Brain microvascular endothelial cell (primary cell): ENCODE results near the gene PLXNA2.

Experiments used
- DNase-seq: peaks from one replicate; pipeline ENCODE4 v3.0.0-alpha.2; 2020
- H3K27ac ChIP-seq: fragments of 250-450 bp; sonication (Bioruptor Pico); 2 replicates; pipeline ENCODE4 v1.5.1; 2020; ENCODE audit warnings: mild to moderate bottlenecking, moderate library complexity
- H3K27me3 ChIP-seq: fragments of 250-450 bp; sonication (Bioruptor Pico); replicated peaks from 2 replicates; pipeline ENCODE4 v1.5.1; 2020; ENCODE audit warnings: mild to moderate bottlenecking
- H3K36me3 ChIP-seq: fragments of 250-450 bp; sonication (Bioruptor Pico); replicated peaks from 2 replicates; pipeline ENCODE4 v1.5.1; 2020; ENCODE audit warnings: mild to moderate bottlenecking
- H3K4me3 ChIP-seq: 2 replicates; pipeline ENCODE4 v1.5.1; 2011; ENCODE audit warnings: low read depth, mild to moderate bottlenecking, control low read depth, low read length, moderate library complexity
- CTCF ChIP-seq: IDR thresholded peaks from 2 replicates; pipeline ENCODE4 v1.5.1; 2011; ENCODE audit warnings: low read depth, mild to moderate bottlenecking, moderate library complexity, low read length, control low read depth, inconsistent platforms; ENCODE audit errors: missing control alignments
- in situ Hi-C: cut with HindIII; loops from 2 replicates; pipeline ENCODE4 v1.10.0; 2017; ENCODE audit warnings: low sequenced_read_pairs, low pct_ligation_motif_present

PLXNA2 gene

GRCh38 chr1:208238710-208239472 is 5.3 kb downstream of the PLXNA2 start:
- H3K4me3 ChIP-seq, result no peak overlapping the region
- H3K27ac ChIP-seq, result no peak overlapping the region
- in situ Hi-C loops, result no loop called here
- H3K27me3 ChIP-seq, result no peaks in the 10 kb centered on the region
- H3K36me3 ChIP-seq, result no peaks in the 10 kb centered on the region
- peak; percentile 88 for TF ChIP-seq CTCF
- peak; percentile 56 for DNase-seq

- DNase-seq, result no peak
- in situ Hi-C loops, result no loop called here
- Histone ChIP-seq H3K27me3 (no peaks in the 10 kb centered on the region), H3K36me3 (no peaks in the 10 kb centered on the region), H3K4me3 (no peak overlapping the region), H3K27ac (no peak overlapping the region)
- peak; percentile 32 for TF ChIP-seq CTCF
Observed at GRCh38 chr1:208237241-208237640, 6.9 kb downstream of the PLXNA2 start.

- Histone ChIP-seq H3K36me3 (no peaks in the 10 kb centered on the region), H3K27me3 (no peaks in the 10 kb centered on the region), H3K27ac (peak overlapping the region; percentile 62), H3K4me3 (no peak overlapping the region)
- peak; percentile 59 for DNase-seq
- no peak for TF ChIP-seq CTCF
- in situ Hi-C loops, result no loop called here
Observed at GRCh38 chr1:208235982-208236761, 8.0 kb downstream of the PLXNA2 start.

- Histone ChIP-seq H3K27me3 (no peaks in the 10 kb centered on the region), H3K27ac (peak overlapping the region; percentile 62), H3K36me3 (no peaks in the 10 kb centered on the region), H3K4me3 (no peak overlapping the region)
- in situ Hi-C loops, result no loop called here
- no peak for DNase-seq
- TF ChIP-seq CTCF, result no peak
Observed at GRCh38 chr1:208235356-208235981, 8.7 kb downstream of the PLXNA2 start.

- H3K4me3 ChIP-seq, result no peak overlapping the region
- in situ Hi-C loops, result no loop called here
- no peak for DNase-seq
- TF ChIP-seq CTCF, result no peak
- no peak overlapping the region for H3K27ac ChIP-seq
- no peaks in the 10 kb centered on the region for H3K36me3 ChIP-seq
- no peaks in the 10 kb centered on the region for H3K27me3 ChIP-seq
Observed at GRCh38 chr1:208234721-208235120, 9.5 kb downstream of the PLXNA2 start.
